ENCODE results near the gene ZMIZ1.

The ZMIZ1 gene

DNA sequence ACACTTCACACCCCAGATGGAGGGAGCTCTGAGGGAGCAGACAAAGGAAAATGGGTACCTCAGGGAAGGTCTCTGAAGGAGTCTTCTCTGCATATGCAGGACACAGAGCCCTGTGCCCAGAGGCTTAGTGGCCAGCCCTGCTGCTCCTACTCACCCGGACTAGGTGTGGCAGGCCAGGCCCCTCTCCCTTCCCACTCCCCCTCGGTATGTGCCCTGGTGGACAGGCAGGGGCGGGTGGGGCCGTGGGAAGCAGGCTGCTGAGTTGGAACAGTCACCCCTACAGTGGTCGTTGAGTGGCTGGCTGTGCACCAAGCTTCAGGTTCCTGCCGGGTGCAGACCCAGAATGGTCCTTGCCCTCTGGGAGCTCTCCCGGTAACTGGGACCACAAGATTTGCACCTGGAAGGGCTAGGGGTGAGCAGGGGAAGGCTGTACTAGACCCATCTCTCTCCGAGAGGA is 68.6 kb downstream of the ZMIZ1 start:
- DNase-seq (ENCODE audit: low read depth), result no peak

DNA sequence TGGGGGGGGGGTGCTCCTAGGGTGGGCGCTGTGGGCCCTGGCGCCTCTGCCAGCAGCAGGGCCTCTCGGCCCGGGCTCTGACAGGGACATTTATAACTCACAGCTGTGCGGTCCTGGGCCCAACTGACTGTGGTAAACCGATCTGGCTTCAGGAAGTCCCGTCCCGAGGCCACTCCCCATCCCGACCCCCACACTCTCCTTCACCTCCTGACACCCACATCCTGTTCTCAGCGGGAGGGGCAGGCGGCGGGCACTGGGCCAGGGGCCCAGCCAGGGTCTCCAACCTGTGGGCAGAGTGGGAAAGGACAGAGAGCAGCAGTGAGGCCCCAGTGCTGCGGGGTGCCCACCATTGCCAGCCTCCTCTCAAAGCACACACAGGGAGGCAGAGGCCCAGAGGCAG is 69.1 kb downstream of the ZMIZ1 start:
- DNase-seq (ENCODE audit: low read depth), result no peak

DNA sequence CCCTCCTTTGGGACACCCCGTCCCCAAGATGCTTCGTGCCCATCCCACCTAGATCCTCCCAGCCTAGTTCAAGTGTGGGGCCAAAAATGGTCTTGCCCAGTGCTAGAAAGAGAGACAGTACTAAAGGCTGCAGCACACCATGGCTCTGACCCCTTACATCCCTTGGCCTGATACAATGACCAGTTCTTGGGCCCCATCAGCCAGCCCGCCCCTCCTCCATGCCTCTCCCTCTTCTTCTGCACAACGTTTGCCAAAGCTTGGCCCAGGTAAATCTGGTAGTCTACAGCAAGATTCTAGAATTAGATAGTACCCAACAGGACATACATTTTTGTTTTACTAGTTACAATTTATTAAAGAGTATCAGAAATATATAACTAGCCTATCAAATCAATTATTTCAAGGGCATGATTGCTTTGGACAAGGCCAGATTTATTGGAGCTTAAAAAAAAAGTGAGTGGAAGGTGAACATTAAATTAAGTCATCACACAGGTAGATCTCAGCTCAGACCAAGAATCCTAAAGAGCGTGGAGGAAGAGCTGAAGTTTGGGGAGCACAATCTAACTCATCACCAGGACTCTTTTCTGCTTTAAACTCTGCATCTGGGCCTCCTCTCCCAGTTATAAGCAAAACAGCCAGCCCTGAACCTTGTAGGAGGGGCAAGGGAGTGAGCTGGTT is 69.8 kb downstream of the ZMIZ1 start:
- no peak for DNase-seq (ENCODE audit: low read depth)

DNA sequence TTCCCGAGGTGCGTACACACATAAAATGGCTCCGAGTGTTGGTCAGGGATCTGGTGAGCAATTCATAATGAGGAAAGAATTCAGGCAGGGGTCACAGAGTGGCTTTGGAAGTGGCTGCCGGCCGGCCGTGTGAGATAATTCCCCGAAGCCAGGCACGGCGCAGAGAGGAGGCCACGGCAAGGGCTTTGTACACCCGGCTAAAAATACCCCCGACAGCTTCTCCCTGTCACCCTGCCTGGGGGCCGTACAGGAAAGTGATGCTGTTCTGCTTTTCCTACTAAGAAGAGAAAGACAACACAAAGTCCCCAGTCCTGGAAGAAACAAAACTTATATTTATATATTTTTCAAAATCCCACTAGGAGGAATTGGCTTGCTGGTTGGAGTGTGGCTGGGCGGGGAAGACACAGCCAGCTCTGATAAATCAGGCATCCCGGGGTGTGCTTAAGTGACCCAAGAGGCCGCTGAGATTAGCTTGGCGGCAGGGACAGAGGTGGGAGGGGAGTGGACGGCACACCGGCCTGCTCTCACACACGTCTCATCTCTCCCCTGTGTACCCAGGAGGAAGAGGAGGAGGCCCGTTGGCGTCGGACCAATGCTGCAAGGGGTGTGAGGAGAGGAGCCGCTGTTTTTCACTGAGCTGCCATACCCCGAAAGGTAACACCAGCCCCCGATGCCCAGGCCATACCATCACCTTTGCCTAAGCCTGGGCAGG is 70.5 kb downstream of the ZMIZ1 start:
- DNase-seq (ENCODE audit: low read depth), result peak; percentile 95

DNA sequence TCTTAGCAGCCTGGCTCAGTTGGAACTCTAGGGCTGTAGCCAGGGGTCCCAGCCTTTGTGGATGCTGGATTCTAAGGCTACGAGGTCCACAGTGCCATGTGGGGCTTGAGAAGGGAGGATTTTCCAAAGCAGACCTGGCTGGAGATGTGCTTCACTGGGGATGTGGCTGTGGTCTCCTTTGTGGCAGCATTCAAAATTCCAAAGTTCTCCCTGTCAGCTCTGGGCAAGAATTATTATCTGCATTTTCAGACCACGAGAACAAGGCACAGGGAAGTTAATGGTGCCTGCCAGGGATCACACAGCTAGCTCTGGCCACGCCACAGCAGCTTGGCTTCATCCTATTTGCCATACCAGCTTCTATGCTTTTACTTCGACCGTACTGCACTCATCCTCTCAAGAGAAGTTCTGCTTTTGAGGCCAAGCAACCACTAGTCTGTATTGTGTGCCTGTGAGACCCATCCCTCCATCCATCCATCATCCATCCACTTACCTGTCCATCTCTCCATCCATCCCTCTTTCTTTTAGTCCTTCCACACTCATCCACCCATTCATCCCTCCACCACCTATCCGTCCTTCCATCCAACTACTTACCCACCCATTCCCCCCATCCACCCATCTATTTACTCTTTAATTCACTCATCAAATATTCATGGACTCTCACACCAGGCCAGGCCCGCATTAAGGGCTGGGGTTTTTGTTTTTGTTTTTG is 71.5 kb downstream of the ZMIZ1 start:
- DNase-seq (ENCODE audit: low read depth), result no peak

DNA sequence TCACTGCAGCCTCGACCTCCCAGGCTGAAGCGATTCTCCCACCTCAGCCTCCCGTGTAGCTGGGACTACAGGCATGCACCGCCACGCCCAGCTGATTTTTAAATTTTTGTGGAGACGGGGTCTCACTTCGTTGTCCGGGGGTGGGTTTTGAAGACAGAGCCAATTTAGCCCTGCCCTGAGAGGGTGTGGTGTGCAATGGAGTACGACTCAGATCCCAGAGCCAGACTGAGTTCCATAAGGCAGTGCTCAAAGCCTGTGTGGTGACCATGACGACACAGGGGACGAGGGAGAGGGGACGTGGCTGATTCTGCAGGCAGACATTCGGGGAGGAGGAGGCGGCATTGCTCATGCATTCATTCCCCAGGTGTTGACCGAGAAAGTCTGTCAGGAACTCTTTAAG is 72.1 kb downstream of the ZMIZ1 start:
- no peak for DNase-seq (ENCODE audit: low read depth)

DNA sequence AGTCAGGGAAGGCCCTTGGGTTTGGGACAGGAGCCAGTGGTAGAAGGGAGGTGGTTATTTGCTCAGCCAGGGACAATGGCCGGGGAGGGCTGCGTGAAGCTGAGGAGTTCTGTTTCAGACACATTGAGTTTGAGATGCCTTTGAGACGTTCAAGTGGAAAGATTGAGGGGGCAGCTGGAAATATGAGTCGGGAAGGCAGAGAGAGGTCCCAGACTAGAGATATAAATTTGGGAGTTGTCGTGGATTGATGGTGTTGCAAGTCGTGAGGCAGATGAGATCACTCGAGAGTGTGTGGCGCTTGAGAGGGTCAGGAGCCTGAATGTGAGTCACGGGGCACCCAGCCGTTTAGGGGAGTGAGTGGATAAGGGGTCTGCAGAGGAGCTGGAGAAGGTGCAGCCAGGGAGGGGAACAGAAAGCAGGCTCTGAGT is 73.3 kb downstream of the ZMIZ1 start:
- peak; percentile 71 for DNase-seq (ENCODE audit: low read depth)

DNA sequence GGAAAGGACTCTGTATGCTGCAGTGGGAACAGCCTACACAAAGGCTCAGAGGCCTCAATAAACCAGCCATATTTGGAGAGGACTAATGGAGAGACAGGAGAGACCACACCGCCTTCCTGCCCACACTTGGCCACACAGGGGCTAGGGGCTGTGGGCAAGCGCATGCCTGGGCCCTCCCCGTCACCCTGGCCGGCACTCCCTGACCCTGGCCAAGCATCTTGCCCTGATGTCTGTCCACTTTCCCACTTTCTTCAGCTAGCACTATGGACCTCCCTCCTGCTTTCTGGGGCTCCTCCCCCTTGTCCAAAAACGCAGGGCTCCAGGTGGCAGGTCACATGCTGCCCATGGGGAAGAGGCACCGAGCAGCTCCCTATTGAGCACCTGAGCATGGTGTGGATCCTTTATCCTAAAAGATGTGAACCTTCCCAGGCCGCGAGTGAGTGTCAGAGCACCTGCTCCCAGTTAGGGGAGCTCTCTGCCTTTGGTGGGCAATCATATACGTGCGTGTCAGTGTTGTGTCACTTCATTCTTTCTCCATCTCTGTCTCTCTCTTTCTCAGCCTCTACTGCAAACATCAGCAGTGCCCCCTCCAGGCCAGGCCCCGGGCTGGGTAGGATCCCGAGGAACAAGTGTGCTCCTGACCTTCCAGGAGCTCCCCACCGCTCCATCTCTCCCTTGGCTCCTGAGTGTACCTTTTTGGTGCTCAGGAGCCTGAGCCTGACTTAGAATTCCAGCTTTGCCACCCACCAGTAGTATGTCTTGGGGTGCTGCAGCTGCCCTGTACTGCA is 74.0 kb downstream of the ZMIZ1 start:
- no peak for DNase-seq (ENCODE audit: low read depth)

DNA sequence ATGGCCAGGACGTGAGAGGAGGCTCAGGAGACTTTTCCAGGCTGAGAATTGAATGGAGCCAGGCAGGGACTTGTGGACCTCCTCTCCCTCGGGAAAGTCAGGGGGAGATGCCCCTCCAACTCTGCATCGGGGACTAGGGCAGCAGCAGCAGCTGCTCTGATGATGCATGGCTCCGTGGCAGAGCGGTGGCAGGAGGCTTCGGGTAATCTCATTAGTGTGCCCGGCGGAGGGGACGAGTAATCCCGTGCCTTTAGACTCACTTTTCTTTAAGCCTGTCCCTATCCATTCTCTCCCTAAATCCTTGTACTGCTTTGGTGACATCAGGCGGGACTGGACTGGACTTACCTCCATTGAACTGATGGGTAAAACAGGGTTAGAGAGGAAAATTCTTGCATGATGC is 75.1 kb downstream of the ZMIZ1 start:
- no peak for DNase-seq (ENCODE audit: low read depth)

DNA sequence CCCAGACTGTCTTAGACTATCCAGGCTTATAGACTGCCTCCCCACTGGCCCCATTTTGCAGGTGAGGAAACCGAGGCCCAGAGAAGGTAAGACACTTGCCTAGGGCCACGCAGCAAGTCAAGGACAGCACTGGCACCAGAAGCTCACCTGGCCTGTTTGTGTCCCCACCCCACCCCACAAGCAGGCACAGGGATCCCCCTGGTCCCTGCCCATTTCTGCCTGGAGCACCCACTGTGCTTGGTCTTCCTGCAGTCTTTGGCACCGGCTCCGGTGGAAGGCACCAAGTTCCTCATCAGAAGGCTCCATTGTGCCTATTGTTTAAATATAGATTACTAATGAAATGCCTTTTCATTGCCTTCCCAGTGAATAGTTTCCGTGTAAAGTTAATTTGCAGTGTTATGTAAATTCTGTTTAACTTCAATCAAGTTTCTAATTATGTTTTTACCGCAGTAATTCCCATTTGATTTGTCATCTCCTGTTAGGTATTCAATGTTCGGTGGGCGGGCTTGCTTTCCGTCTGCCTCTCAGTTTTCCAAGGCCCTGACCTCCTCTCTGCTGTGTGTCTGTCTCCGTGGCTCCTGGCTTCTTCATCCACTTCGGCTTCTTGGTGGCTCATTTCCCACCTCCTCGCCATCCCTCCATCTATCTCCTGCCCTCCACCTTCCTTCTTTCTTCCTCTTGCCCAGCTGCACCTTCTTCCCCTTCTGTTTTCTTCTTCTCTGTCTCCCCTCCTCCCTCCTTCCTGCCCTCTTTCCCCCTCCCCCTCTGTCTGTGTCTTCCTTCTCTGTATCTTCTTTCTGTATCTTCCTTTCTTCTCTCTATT is 75.8 kb downstream of the ZMIZ1 start:
- DNase-seq (ENCODE audit: low read depth), result no peak

DNA sequence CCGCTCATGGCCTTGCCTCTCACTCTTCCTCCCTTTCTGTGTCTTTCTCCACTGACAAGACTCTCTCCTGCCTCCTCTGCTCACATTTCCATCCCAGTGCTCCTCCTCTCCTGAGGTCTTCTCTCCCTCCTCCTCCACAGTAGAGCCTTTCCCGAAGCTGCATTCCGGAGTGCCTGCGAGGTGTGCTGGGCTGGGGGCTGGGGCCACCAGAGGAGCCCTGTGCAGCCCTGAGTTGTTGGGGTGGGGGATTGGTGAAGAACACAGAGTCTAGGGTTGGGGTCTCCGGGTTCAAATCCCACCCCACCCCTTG is 76.4 kb downstream of the ZMIZ1 start:
- no peak for DNase-seq (ENCODE audit: low read depth)

DNA sequence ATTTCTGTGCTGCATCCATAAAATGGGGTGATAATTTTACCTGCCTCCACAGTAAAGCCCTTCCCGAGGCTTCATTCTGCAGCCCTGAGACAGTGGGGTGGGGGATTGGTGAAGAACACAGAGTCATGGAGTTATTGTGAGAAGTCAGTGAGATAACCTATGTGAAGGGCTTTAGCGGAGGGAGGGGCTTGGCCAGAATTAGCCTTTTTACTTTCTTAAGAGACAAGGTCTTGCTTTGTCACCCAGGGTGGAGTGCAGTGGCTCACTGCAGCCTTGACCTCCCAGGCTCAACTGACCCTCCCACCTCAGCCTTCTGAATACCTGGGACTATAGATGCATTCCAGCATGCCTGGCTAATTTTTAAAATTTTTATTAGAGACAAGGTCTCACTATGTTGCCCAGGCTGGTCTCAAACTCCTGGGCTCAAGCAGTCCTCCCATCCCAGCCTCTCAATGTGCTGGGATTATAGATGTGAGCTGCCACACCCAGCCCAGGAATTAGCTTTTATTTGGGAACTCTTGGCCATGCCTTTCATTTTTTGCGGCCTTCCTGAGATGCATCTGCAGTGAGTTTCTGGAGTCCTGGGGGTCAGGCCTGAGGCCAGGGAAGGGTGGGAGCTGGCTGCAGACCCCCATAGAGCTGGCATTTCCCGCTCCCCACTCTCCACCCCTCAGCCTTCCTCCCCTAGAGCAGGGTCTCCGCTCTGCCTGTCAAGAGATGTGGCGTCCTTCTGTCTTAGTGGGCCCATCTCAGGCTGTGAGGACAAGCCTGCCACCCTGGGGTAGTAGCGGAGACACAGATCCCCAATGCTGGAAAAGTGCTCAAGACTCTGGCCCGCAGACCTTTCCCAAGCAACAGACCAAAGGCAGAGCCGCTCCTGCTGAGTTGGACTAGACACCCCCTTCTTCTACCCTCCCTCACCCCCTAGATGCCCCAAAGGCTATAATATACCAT is 77.0 kb downstream of the ZMIZ1 start:
- no peak for DNase-seq (ENCODE audit: low read depth)

DNA sequence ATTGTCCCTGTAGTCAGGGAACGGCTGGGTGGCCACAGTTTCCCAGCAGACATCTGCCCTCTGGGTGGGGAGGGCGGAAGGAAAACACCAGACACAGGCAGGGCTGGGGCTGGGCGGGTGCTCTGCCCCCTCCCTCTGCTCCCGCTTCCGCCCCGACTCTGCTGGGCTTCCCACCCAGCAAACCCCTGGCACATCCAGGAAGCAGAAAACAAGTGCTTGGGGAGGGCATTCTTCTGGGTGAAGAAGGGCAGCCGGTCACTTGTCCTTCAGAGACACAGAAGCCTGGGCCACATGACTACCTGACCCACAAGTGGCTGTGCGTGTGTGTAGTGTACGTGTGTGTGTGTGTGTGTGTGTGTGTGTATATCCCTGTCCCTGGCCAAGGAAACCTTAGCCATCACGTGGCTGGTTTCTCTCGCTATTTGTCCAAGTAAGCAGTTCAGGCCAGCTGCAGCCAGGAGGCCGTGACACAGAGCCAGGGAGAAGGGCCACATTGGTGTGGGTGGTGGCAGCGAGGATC is 77.9 kb downstream of the ZMIZ1 start:
- DNase-seq (ENCODE audit: low read depth), result no peak

DNA sequence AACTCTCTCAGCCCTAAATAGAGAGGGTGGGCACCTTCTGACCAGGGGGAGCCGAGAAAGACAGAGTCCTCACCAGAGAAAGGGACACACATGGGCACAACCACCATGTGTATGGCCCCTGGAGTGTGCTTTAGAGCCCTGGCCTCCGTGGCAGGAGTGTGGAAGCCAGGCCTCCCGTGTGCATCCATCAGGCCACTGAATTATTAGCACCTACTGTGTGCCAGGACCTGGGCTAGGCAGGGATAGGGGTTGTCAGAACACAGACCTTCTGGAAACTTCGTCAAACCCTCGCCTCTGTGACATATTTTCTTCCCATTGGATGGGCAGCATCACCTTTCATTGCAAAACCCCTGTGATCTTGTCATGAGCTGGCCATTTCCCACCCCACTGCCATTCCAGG is 78.5 kb downstream of the ZMIZ1 start:
- no peak for DNase-seq (ENCODE audit: low read depth)

DNA sequence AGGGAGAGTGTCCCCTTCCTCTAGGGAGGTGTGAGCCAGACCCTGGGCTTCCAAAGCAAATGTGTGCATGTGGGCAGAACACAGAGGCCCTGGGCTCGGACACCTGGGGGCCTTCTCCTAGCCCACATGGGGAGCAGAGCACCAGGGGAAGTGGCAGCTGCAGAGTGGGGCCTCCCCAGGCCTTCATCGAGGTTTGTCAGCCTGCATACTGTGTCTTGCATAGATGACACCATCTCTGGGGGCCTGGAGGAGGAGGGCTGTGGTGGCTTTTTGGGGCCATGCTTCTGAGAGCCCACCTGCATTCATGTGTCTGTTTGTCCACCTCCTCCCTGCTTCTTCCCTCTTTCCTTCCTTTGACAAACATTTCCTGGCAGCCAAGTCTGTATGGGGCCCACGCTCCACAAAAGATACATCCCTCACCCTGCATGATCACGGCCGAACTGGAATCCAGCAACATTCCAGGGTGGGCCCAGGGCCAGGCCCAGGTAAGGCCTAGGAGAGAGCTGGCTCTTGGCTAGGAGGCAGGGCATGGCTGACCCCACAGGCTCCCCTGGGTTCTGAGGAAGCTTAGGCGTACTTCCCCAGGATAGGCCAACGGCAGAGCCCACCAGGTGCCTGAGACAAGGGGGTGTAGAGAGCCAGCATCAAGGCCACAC is 79.2 kb downstream of the ZMIZ1 start:
- no peak for DNase-seq (ENCODE audit: low read depth)

DNA sequence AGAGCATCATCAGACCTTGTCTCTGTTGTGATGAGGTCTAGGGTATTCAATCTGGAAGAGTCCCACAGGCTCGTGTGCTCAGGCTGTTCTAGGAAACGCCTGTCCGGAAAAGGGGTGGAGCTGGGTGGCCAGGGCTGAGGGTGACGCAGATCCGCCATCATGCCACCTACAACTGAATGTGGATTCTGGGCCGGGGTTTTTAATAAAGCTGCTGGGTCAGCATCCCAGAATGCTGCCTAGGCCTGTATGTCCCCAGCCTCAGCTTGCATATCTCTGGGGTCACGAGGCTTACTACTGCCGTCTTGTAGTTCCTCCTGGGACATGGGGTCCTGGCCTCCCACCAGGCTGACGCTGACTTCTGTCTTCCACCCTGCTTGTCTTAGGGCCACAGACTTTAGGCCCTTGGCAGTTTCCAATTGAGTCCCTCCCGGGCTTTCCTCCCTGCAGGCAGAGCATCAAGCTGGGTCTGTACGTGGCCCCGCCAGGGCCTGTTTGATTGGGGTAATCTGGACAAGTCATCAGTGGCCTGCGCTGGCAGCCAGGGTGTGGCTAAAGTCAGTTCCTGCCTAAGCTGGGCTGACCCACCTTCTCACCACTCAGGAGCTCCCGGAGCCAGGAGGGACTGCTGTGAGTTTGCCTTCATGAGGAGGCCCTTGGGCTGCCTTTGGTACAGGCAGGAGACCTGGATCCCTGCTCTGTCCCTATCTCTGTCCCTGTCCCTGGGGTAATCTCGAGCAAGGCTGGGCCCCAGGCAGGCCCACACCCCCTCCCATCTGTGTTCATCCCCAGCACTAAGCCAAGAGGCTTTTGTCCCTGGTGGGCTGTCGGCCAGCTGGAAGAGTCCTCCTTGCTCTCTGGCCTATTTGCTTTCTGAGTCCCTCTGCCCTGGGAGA is 79.9 kb downstream of the ZMIZ1 start:
- DNase-seq (ENCODE audit: low read depth), result no peak

DNA sequence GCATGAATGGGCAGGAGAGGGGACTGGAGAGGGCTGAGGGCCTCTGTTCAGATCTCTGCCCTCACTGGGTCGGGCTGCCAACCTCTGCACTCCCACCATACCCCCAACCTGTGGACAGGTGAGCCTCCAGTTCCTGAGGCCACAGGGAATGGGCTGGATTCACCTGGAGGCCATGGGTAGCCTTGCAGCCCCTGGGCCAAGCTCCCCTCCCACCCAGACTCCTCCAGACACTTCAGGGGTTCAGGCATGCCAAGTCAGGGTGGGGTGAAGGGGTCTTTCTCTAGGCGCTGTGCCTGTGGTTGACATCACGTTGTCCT is 80.5 kb downstream of the ZMIZ1 start:
- DNase-seq (ENCODE audit: low read depth), result no peak

DNA sequence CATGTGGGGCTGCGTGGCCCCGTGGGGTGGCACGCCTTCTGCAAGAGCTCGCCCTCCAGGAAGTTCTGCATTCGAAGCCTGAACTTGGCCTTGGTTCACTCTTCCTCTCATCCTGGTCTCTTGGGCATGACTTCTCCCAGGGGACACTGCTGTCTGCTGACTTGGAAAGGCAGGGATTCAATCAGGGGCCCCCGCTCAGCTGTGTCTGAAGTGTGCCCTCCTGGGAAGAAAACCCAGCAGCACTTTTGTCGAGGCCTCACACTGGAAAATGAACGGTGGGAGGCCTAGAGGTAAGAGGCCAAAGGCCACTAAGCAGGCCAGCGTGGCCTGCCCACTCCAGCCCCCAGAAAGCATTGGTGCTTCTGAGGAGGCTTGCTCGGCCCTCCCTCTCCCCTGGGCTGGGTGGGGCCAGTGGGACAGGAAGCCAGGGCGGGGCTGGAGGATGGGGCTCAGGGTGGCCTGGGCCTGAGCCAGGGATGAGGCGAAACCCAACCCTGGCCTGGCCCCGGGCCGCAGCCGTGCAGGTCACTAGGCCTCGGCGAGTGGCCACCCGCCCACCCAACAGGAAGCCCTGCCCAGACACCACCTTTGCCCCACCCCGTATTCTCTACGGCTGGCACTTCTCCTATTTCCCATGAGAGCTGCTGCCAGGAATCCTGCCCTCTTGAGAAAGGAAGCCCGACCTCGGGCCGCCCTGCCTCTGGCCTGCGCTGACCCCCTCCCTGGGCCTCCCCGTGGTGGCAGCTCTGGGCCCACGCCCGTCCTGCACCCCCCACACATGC is 81.1 kb downstream of the ZMIZ1 start:
- no peak for DNase-seq (ENCODE audit: low read depth)

All from stromal cell of bone marrow (primary cell).